Activated T-helper 1 cell treated with Interleukin-2 at 50 U/mL for 16 hours (primary cell): ENCODE measurements around the gene SLC66A2.
"Not testable (repeated sequence)": the region's sequence is repeated elsewhere in the genome, so short reads cannot be mapped to it uniquely, and the experiment has no call there.

Experiments
- DNase-seq: peaks from one replicate; pipeline ENCODE4 v3.0.0-alpha.2; 2020; ENCODE audit warnings: low read depth

The SLC66A2 gene

DNA sequence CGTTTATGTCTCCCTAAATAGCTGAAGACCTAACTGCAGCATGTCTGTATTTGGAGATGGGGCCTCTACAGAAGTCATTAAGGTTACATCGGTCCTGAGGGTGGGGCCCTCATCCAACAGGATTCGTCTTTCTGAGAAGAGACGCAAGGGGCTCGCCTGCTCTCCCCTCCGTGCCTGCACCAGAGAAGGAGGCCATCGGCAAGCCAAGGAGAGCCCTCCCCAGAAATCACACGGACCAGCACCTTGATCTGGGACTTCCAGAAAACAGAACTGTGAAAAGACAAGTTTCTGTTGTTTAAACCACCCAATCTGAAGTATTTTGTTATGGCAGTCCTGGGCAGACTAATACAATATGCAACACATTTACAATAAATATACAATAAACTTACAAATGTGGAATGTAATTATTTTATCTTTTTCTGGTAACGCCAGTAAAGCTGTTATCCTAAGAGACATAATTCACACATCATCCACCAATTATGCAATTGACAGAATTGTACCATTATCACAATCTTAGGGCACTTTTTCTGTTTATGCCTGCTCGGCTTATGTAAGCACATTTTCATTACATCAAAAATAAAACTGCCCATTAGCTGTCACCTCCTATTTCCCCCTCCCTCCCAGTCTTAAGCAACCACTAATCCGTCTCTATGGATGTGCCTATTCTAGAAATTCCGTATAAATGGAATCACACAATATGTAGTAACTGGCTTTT, 19.1 kb upstream of the SLC66A2 start:
- no peak for DNase-seq

DNA sequence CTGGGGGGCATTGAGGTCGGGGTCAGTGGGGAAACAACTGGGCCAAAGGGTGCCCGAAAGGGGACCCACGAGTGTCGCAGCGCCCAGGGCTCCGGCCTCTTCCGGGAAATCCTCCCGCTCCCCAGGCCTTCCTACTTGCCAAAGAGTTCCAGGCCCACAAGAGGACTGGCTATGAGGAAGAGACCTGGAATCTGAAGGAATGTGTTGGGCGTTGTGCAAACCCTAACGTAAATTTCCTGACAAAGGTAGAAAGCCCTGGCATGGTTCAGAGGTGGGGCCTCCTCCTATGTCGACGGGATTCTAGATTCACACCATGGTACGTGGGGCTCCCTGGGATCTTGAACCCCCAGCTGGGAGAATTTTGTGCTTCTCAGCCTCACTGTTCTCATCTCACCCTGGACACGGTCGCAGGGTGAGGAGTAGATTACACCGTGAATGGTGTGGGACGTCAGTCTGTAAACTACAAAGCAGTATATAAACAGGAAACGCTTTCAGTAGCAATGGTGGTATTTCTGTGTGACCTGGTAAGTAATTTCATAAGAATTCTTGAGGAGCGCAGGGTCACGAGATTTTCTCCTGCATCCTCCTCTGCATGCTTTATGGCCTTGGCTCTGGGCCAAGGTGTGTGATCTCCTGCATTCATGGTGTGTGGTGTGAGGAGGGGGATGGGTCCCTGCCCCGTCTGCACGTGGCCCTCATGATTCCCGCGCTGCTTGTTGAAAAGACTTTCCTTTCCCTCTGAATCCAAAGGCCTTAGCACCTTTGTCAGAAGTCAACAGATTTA, 13.9 kb upstream of the SLC66A2 start:
- DNase-seq = no peak

DNA sequence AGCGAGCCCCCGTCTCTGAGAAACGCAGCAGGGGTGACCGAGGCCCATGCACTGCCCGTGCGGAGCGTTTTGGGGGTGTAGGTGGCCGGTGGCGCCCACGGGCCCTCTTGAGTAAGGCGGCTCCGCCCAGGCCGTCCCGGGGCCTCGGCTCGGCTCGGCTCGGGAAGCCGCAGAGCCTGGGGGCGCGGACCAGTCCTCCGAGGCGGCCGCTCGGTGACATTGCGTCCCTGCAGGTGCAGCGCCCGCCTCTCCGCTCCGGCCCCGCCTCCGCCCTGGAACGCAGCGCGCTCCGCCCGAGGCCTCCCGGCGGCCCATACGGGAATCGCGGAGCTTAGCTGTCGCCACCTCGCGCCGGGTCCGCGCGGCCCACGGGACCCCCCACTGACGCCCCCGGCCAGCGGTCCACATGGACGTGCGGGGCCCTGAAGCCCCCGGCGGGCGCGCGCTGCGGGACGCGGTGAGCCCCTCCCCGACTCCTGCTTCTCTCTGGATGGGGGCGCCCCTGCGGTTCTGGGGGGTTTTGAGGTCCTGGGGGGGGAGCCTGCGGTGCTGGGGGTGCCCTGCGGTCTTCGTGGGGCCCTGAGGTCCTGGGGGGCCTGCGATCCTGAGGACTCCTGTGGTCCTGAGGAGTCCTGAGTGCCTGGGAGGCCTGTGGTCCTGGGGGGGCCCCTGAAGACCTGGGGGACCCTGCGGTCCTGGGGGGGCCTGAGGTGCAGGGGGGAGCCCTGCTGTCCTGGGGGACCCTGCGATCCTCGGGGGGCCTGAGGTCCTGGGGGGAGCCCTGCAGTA, 13.1 kb upstream of the SLC66A2 start, which contains the start of gene HSBP1L1:
Gene HSBP1L1, plus strand, starts transcription at position 314 of the 789 bp plus-strand sequence. Its CDS starts 93 bp downstream, at position 407.
- peak; percentile 53 for DNase-seq

DNA sequence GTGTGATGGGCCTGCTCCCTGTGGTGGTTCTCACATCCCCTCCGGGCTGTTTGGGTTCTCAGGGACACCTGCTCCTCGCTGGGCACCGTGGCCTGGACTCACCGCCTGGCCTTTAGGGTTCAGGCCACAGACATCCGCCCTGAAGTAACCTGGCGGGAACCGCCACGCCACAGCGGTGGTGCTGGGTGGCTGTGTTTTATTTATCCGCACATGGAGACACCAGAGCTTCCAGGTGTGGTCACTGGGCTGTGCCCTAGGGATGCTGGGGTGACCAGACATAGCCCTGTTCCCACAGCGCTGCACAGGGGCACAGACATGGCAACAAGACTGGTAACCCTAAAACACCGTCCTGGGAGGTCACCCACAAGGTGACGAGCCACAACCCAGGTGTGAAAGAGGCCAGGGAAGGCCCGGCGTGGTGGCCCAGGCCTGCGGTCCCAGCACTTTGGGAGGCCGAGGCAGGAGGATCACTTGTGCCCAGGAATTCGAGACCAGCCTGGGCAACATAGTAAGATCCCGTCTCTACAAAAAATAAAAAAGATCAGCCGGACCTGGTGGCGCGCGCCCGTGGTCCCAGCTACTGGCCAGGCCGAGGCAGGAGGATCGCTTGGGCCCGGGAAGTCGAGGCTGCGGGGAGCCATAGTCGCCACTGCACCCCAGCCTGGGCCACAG, 12.3 kb upstream of the SLC66A2 start:
- no peak for DNase-seq

DNA sequence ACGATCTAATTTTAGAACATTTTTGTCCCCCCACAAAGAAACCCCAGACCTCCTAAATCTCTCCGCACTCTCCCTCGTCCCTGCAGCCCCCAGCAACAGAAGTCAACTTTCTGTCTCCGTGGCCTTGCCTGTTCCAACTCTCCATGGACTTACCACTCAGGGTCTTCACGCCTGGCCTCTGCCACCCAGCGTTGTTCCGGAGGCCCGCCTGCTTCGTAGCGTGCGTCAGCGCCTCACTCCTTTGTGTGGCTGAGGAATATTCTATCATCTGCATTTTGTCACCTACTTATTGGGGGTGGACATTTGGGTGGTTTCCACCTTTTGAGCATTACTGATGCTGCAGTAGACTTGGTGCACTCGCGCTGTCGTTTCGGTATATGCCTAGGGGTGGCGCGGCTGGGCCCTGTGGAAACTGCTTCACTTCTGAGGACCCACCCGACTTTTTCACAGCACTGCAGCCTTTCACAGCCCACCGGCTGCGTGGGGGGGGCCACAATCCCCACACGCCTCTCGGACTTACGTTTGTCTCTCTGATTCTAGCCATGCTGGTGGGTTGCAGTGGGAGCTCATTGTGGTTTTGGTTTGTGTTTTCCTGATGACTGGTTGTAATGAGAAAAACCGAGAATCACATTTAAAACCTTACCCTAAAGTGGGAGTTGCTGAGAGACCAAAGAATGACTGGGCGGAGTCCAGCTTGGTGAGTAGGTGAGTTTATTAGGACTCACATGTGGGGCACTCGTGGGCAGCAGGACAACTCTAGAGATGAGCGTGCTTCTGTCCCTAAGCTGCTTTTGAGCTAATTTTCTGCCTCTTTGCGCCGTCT, 11.6 kb upstream of the SLC66A2 start:
- DNase-seq = no peak

DNA sequence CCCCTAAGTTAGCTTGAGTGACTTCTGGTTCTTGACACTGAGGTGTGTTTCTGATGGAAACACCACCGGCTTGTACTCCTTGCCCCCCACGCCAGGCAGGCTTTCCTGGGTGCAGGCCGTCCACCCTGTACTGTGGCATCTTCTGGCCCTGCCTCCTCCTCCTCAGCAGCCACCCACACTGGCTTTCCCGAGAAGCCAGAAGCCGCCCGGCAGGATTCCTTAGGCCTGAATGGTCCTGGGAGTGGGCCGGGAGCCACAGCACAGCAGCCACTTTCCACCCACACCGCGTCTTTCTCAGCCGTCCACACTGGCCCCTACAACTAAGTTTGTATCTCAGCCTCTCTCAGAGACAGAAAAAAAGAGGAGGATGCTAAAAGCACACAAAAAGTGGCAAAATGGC, 10.9 kb upstream of the SLC66A2 start:
- no peak for DNase-seq

DNA sequence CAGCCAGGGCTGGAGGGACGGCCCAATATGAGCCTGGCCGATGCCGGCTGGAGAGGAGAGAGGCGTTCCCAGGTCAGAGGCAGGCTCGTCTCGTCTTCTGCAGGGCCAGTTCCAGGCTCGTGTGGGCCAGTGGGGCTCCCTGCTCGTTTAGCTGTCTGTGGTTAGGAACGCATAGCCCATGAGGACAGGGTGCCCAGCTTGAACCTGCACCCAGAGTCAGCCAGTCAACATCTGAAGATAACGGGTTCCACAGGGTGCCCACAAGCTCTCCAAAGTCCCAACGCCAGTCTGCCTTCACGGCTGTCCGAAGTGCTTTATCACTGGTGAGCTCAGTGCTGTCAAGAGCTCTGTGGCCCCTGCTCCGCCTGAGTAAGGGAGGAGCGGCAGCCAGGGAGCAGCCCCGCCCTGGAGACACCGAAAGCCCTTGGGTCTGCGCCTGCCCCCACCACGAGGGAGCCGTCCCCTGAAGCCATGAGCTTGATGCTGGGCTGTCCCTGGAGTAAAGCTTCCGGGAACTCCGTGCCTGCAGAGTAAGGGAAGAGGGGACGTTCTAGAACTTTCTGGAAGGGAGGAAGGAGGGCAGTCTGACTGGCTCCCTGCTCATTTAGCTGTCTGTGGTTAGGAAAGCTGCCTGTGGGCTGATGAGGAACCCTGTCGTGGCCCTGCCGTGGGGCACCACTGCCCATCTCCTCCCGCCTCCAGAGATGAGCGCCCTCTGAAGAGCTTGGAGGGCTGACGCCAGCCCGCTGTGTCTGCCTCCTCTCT, 10.3 kb upstream of the SLC66A2 start:
- no peak for DNase-seq

DNA sequence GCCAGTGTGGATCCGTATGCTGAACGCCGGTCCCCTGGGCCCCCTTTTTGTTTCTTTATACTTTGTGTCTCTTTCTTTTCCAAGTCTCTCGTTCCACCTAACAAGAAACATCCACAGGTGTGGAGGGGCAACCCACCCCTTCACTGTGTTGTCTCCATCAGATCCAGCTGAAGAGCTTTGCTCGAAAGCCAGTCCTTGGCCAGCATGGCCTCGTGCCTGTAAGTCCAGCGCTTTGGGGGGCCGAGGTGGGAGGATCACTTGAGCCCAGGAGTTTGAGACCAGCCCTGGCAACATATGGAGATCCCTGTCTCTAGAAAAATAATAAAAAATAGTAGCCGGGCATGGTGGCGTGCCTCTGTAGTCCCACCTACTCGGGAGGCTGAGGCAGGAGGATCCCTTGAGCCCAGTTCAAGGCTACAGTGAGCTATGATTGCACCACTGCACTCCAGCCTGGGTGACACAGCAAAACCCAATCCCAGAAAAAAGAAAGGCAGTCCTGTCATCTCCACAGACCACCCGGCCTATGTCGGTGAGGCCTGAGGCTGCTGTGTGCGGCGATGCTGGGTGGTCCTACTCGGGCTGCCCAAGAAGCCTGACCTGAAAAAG, 9.6 kb upstream of the SLC66A2 start:
- no peak for DNase-seq

DNA sequence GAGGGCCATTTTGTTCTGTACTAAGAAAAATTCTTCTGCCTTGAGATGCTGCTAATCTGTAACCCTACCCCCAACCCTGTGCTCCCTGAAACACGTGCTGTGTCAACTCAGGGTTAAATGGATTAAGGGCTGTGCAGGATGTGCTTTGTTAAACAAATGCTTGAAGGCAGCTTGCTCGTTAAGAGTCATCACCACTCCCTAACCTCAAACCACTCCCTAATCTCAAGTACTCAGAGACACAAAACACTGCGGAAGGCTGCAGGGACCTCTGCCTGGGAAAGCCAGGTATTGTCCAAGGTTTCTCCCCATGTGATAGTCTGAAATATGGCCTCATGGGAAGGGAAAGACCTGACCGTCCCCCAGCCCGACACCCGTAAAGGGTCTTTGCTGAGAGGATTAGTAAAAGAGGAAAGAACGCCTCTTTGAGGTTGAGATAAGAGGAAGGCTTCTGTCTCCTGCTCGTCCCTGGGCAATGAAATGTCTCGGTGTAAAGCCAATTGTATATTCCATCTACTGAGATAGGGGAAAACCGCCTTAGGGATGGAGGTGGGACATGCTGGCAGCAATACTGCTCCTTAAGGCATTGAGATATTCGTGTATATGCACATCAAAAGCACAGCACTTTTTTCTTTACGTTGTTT, 8.8 kb upstream of the SLC66A2 start:
- DNase-seq = not testable (repeated sequence)

DNA sequence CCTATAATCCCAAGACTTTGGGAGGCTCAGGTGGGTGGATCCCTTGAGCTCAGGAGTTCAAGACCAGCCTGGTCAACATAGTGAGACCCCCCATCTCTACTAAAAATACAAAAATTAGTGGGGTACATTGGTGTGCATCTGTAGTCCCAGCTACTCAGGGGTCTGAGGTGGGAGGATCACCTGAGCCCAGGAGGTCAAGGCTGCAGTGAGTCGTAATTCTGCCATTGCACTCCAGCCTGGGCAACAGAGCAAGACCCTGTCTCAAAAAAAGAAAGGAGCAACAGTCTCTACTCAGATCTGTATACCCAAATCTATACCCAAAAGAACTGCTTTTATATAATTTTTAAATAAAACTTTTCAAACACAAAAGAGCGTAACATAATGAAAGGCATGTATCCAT, 7.5 kb upstream of the SLC66A2 start:
- DNase-seq = no peak

DNA sequence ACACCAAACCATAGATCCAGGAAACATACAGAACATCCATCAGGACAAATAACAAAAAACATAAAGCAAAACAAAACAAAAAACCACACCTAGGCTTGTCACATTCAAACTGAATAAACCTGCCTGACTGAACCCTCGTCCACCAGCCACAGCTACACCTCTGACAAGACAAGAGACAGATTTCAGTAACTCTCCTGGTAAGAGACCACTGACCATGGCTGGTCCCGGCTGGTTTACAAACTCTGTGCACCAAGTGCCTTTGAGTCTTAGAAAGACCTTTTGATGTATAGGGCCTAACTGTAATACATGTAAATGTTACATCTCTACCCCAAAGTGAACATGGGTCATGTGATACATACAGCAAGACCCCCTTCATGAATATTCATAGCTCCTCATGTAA, 4.8 kb upstream of the SLC66A2 start:
- DNase-seq = no peak

DNA sequence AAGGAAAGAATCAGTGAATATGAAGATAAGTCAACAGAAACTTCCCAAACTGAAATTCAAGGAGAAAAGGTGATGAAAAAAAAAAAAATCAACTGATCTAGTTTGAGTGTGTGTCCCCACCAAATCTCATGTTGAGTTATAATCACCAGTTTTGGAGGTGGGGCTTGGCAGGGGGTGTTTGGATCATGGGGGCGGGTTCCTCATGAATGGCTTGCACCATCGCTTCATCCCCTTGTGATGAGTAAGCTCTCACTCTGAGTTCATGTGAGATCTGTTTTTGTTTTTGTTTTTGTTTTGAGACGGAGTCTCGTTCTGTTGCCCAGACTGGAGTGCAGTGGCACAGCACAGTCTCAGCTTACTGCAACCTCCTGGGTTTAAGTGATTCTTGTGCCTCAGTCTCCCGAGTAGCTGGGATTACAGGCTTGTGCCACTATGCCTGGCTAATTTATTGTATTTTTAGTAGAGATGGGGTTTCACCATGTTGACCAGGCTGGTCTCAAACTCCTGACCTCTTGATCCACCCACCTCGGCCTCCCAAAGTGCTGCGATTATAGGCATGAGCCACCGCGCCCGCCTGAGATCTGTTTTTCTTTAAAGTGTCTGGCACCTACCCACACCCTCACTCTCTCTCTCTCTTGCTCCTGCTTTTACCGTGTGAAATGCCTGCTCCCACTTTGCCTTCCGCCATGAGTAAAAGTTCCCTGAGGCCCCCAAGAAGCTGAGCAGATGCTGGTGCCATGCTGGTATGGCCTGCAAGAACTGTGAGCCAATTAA, 4.0 kb upstream of the SLC66A2 start:
- DNase-seq = no peak

DNA sequence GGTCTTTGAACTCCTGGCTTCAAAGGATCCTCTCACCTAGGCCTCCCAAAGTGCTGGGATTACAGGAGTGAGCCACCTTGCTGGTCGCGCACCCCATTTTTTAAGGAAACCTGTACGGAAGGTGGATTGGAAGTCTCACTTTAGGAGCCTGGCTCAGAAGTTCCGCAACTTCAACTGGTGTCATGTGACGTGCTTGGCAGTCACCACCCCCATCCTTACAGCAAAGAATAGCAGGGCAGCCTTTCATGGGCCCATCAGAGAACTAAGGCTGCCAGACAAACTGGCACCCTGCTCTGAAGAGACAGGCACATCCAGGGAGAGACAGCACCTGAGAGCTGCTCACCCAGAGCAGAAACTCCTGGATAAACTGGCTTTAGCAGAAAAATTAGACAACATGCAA, 3.3 kb upstream of the SLC66A2 start:
- no peak for DNase-seq

DNA sequence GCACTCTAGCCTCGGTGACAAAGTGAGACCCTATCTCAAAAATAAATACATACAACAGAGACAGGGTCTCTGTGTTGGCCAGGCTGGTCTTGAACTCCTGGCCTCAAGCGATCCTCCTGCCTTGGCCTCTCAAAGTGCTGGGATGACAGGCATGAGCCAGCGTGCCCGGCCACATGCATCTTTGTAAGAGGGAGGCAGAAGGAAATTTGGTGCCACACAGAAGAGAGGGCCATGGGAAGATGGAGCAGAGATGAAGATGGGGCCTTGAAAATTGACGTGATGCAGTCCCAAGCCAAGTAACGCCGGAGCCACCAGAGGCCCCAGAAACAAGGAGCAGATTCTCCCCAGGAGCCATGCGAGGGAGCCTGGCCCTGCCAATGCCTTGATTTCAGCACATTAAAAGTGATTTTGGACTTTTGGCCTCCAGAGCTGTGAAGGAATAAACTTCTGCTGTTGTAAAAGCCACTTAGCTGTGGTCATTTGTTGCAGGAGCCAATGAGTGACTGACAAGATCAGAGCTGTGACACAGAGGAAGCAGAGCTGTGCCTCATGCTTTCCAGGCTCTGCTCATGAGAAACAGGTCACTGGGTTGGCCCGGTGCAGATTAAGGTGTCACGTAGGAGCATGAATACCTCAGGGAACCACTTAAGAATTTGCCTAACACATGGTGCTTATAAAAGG, 2.7 kb upstream of the SLC66A2 start:
- DNase-seq = no peak

DNA sequence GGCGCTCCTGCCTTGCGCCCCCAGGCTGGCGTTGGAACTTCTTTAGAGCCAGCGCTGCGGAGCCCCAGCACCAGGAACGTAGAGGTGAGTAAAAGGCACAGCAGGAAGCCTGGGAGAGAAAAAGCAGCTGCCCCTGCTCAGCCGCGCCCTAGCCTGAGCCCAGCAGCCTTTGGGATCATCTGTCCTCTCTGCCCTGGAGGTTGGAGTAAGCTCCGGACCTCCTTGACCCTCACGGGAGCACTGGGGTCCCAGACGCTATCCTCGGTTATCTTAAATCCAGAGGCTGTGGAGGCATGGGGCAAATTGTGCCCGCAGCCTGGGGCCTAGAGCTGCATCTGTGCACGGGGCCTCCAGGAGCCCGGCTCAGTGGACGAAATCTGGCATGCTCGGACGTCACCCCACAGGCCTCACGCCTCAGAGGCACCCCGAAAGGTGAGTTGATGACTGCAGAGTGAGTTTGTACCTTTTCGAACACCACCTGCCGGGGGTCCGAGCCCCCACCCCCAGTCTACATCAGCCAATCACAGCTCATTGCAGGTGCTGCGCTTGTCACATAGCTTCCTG, 1.6 kb upstream of the SLC66A2 start:
- no peak for DNase-seq

DNA sequence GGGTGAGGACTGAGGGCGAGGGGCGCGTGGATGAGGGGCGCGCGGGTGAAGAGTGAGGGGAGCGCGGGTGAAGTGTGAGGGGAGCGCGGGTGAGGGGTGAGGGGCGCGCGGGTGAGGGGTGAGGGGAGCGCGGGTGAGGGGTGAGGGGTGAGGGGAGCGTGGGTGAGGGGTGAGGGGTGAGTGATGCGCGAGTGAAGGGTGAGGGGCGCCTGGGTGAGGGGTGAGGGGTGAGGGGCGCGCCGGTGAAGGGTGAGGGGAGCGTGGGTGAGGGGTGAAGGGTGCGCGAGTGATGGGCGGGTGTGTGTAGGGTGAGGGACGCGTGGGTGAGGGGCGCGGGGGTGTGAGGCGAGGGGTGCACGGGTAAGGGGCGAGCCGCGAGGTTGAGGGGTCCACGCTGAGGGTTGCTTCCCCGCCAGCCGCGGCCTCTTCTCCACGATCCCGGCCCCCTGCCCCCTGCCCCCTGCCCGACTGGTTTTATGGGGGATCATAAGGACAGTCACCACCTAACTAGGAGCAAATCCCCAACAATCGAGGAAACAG, 1.1 kb upstream of the SLC66A2 start:
- no peak for DNase-seq

DNA sequence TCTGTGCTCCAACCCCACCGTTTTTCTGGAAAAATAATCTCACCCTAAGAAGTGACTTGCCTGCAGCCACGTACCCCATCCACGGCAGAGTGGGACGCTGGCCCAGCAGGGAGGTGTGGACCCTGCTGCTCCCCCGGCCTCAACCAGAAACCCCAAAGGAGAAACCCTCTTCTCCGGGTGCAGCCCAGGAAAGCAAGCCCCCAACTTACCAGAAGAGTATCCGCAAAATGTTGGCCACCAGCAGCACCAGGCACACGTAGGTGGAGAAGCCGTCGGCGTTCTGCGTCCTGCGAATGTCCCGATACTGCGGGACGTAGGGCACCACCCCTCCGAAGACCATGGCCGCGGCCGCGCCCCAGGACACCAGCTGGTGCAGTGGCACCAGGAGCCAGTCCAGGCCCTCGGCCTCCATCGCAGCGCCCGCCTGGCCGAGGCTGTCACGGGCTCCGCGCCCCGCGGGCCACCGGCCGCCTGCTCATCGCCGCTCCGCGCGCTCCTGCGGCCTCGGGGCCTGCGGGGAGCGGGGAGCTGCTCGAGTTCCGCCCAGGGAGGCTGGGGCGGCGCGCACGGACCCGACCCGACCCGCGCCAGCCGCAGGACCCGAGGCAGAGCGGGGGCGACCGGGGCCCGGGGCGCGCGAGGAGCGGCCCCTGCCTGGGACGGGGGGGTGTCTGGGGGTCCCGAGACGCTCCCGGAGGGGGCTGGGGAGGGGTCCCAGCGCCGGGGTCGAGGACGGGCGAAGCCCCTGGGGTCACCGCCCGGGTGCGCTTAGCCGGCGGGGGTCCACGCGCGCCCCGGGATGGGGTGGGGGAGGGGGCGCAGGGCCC, 725 bp downstream of the SLC66A2 start:
- DNase-seq = no peak
